Left forelimb (tissue), 1 donor: Measurements from ENCODE around the gene ANKK1.

Experiments
- DNase-seq: peaks from one replicate; pipeline ENCODE4 v3.0.0-alpha.2; 2018; ENCODE audit warnings: low spot score

The ANKK1 gene

DNA sequence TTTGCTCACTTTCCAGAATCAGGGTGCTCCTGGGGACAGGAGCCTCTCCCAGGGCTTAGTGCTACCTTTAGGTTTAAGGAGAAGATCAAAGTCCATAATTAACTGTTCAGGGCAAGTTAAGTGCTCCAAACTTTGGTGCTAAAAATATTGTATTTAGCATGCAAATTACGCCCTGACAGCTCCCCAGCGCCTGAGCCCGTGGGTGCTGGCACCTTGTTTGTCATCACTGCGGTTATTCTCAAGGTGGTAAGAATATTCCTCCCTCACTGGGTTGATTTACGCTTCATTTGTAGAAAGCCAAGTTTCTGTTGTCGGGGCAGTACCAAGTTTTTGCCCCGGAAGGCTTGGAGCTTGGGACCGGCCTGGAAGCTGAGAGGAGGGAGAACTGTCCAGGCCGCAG is 21.3 kb downstream of the ANKK1 start:
- no peak for DNase-seq

DNA sequence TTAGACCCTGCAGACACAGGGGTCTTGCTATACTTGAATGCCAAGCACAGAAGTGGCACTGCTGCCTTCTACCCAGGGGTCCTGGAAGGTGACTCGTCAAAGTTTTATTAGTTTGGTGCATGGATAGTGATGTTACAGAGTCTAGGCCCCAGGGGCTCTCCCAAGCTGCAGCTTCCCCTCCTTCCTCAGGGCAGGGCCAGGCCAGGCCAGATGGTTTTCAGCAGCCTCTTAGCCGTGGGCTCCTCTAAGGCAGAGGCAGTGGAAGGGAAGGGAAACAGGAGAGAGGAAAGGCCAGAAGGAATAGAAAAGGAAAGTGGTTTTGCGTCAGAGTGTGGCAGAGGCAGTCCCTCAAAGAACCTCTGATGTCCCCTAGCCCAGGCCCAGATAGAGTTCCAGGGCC is 21.9 kb downstream of the ANKK1 start:
- no peak for DNase-seq

DNA sequence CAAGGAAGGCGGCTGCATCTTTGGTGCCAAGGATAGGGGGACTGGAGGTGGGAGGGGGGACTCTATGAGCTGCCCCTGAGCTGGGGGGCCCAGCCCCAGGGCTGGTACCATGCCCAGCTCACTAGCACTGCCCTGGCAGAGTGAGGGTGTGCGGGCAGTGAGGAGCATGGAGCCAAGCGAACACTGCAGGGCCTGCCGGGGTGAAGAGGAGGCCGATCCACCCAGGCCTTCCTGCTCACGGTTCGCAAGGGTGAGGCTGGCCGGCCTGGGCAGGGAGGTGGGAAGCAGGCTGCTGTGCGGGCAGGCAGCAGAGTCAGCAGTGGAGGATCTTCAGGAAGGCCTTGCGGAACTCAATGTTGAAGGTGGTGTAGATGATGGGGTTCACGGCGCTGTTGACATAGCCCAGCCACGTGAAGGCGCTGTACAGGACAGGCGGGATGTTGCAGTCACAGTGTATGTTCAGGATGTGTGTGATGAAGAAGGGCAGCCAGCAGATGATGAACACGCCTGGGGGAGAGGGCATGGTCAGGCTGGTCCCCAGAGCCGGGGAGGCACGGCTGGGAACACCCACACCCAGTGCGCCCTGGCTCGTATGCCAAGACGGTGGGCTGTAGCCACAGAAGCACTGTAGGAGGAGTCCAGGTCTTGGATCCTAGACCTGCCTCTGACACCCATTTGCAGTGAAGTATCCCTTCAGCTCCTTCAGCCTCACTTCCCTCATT is 23.0 kb downstream of the ANKK1 start:
- no peak for DNase-seq

DNA sequence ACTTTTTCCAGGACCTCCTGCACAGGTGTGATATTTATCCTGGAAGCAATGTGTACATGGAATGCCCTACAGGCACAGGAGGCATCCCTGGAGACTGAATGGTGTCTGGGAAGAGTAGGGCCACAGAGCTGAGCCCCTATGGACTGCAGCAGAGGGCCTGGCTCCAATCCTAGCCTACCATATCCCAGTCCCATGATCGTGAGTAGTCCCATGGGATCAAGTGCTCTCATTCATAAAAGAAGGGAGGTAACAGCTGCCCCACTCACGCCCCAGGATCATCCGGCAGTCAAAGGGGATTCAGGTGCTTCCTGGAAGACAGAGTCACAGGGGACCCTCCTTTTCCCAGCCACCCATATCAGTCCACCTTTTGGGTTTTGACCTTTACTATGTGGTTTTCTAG is 24.0 kb downstream of the ANKK1 start:
- DNase-seq, result no peak

DNA sequence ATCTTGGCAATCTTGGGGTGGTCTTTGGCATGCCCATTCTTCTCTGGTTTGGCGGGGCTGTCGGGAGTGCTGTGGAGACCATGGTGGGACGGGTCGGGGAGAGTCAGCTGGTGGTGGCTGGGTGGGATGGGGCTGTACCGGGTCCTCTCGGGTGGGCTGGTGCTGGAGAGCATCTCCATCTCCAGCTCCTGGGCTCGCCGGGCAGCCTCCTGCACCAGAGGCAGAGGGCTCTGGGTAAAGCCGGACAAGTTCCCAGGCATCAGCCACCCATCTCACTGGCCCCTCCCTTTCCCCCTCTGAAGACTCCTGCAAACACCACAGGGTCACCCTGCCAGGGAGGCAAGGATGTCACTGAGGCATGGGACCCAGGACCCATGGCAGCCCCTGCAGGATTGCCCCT is 25.1 kb downstream of the ANKK1 start:
- DNase-seq, result no peak

DNA sequence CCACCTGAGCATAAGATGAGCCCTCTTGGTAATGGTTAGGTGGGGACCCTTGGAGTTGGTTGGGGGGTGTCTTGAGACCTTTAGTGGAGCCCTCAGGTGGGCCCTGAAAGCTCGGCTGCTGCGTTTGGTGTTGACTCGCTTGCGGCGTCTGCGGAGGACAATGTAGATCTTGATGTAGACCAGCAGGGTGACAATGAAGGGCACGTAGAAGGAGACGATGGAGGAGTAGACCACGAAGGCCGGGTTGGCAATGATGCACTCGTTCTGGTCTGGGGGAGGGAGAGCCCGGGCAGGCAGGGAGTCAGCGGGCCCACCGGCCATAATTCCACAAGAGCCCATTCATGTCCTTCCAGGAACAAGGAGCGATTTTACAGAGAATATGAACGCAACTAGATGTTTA is 27.8 kb downstream of the ANKK1 start:
- no peak for DNase-seq

DNA sequence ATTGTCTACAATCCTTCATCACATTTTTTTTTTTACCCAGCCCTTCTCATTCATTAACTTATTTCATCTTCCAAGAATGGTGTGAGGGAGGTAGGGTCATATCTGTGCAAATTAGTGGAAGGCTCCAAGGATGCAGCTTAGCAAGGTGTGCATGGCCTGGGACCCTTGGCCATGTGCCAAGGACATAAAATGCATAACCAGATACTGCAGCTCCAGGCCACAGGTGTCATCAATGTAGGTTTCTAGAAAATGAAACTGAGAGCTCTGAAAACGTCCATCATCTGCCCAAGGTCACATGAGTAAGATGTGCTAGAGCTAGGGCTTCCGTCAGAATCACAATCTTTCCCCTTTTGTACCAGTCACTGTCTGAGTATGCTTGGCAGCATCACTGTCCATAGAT is 29.8 kb downstream of the ANKK1 start:
- no peak for DNase-seq

DNA sequence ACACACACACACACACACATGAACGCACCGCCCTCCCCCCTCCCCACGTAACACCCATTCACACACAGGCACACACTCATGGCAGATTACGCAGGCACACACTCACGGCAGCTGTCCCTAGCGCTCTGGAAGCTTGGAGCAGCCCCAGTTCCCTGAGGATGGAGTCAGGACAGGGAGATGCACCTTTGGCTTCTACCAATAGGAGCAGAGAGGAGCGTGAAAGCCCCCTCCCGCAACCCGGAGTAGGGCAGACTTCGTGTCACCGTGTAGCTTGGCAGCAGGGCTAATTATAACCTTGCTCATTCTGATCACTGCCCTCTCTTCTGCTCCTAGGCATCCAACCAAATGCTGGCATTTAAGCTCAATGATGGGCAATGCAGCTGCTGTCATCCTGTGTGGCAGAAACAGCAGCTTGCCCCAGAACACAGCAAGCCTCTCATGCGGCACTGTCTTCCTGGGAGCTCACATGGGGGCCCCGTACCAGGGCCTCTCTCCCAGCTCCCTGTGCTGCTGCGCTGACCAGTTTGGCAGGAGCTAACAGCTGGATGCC is 31.9 kb downstream of the ANKK1 start:
- DNase-seq, result no peak

DNA sequence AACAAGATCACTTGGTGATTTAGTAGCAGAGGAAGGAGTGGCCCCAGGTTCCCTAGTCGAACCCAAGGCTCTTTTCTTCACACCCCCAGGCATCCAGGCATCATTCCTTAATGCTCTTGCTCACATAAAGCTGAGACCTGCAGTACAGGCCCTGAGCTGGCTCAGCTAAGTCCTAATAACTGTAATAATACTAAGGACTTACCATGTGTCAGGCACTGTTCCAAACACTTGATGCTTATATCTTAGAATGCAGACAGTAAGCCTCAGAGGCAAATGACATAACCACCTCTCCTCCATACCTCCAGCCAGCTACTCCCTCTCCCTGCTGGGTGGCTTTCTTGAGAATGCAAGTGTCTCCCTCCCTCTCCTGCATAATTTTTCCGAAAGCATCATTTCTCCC is 33.2 kb downstream of the ANKK1 start:
- no peak for DNase-seq

DNA sequence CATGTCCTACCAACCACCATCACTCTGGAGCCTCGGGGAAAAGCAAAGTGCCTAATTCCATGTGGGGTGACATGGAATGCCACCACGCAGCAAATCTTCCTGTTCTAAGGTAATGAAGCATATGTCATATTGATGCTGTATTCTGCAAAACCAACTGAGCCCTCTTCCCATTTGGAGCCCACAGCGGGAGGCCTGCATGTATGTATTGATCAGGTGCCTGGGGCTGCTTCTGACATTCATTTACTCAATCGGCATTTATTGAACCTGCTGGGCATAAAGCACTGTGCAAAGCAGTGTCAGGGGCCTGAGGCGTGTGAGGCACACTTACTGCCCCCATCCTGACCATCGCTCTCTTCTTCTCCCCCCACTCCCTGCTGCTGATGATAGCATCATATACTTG is 39.1 kb downstream of the ANKK1 start:
- no peak for DNase-seq

DNA sequence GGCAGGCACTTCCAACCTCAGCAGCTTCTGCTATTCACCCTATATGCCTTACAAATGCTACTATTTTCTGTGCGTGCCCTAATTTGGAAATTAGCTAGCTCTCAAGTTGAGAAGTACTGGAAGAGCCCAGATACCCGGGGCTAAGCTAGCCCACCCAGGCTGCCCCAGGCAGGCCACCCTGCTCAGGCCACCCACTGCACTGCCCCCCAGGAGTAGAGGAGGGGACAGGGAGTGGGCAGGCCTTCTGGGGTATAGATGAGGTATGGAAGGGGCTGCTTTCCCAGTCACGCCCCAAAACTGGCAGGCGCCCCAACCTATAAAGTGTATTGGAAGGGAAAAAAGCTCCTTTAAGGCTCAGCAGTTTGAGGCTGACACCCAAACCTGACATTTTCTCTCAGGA is 44.2 kb downstream of the ANKK1 start:
- DNase-seq, result no peak

DNA sequence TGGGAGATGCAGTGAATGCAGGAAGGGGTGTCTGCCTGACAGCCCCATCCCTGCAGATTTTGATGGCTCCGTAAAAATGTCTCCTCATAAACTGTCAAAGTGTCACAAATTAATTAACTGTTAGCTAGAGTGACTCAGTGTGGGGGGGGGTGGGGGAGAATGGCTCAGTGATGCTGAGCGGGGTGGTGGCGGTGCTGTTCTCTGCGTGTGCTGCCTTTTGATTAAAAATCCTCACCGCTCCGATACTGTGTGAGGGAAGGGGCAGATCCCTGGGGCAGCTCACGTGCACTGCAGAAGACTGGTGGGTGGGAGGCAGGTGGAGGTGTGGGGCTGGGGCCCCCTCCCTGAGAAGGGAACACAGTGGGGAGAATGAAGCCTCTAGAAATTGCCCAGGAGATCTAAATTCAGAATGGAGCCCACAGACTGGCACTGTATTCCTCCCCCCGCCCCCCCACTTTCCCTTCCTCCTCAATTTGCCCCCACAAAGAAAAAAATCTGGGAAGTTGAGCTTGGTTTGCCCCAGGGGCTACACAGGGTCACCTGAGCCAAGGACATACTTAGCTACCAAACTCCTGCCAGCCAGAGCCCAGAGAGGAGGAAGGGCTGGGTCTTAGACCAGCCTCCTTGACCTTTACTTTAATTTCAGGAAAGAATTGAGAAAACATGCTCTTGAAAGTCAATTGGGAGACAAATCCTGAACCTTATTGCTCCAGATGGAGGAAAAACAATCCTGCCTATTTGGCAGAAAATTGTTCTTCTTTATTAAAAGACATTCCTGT is 47.8 kb downstream of the ANKK1 start:
- DNase-seq, result no peak

DNA sequence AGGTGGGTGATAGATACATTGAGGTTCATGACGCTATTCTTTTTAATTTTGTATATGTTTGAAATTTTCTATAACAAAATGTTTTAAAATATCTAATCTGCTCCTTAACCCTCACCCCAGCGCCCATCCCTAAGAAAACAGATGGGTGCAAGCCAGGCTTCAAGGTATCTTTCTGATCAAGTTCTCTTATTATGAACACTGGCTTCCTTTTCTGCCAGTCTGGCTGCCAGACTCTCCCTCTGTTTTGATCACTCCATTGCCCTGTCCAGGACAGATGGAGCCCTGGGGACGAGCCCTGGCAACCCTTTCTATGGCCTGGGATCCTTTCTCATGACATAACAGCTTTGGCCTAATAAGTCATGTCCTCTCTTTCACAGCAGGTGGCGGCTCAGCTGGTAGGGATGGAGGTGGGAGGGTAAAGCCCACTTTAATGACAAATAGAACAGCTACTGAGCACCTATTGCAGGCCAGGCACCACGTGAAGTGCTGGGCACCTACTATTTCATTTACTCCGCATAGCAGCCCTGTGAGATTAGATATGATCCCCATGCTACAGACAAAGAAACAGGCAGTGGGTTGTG is 49.2 kb downstream of the ANKK1 start:
- DNase-seq, result no peak

DNA sequence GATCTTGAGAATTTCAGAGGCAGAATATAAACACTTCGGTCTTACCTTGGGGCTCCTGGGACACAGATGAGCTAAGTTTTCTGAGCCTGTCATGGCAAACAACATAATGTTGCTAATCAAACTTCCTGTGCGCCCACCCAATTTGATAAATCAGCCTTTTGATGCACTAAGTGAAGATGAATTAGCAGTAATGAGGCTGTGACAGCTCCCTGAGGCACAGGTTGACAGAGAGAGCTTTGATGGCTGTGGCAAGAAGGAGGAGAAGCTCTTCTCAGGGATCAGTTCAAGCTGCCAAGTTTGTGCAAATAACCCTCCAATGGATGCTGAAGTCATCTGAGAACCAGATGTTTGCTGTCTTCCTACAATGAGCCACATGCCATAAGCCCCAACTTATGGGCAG is 53.2 kb downstream of the ANKK1 start:
- no peak for DNase-seq

DNA sequence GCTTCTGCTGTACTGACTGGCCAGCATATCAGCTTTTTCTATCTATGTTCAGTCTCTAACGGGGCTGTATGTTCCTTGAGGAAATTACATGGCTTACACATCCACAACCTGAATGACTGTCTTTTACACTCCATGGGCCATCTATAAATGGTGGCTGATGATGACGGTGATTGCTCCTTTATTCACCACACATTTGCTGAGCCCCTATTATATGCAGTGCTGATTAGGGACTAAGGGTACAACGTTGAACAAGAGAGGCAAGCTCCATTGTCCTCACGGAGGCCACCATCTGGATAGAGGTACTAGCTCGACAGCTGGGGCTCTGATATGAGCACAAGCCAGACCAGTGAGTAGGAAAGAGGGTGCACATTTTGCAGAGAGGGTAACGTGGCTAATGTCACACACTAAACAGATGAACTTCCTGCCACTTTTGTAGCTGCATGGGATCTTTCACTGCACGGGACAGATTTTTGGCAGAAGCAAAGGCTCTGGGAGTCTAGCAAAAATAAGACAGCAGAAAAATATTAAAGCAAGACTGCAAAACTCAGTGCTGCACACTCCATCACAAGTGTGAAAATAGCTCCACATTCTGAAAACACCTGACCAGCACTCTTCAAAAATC is 57.0 kb downstream of the ANKK1 start:
- DNase-seq, result no peak

DNA sequence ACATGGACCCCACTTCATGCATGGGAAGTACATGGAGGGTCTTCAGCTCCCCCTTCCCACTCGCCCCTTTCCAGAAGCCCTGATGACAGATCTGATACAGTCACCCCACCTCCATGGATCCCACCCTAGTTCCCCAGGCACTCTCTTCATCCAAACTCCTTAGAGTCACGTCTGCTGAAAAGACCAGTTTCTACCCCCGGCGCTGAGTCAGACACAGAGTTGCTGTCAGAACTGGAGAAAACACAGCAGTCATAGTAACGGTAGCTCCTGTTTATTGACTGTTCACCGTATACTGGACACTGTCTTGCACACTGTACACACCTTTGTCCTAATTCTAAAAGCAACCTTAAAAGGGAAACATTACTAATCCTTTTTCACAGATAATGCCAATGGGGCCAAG is 58.5 kb downstream of the ANKK1 start:
- no peak for DNase-seq

DNA sequence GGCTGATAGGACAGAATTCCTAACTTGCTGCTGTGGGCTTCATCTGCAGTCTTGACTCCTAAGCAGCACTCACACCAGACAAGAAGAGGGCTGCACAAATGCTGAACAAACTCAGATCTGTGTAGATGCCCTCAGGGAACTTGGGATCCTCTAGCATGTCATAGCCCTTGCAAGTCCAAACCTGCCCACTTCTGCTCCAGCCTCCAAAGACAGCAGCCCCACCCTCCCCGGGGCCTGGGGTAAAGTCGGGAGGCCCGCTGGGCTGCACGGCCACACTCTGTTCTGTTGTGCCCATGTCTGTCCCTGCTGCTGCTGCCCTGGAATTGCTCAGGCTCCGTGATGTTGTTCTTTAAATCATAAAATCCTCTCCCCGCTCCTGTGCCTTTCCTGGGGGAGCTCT is 59.4 kb downstream of the ANKK1 start:
- no peak for DNase-seq

DNA sequence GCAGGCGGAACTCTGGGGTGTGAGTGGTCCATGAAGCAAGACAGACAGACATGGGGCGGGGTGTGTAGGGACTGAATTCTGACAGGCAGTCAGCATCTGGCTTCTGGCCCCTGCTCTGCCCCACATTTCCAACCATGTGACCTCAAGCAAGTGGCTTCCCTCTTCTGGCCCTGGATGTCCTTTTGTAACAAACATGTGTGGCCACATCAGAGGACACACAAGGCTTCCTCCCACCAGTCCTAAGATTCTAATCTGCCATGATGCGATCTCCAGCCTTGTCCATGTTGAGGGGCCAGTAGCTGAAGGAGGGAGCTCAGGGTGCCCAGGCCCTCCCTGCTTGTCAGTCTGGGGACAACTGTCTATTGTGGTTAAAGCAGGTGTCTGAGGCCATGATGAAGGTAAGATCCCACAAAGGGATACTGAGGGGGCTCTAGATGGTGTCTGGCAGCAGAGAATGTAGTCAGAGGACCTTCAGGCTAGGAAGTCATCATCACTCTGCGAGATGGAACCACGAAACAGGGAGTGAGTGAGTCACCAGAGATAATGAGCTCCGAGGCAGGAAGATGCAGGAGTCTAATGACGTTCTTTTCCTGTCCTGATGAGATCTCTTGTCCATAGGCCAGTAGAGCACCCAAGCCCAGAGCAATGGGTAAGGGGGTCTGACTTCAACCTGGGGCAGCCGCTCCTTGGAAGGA is 60.2 kb downstream of the ANKK1 start:
- DNase-seq, result no peak

DNA sequence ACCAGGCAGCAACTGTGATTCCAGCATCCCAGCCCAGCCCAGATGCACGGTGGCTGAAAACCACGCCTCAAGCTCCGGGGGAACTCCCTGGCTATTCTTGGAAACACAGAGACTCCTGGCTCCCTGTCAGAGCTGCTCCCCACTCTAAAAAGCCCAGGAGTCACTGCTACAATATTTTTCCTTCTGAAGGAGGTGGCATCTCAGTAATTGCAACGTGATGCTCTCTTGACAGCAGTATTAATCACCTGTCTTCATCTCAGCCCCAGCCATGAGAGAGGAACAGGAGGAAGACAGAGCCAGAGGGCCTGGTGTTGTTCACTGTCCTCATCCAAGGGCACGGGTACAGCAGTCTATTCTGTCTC is 60.7 kb downstream of the ANKK1 start:
- no peak for DNase-seq

DNA sequence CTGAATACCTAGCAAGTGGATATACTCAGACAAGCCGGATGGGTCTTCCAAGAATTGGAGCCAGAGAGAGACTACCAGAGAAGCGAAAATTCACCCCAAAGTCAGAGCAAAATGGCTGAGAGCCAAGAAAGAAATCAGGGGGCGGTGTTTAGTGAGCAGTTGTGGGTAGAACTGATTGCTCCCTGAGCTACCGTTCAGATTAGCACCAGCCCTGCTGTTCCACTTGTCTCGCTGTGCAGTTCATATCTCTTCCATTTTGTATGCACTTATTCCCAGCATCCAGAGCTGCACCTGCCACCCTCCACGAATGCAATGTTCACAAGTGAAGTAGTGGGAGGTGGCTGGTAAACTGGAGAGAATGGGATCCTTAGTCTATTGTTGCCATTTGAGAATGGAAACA is 62.2 kb downstream of the ANKK1 start:
- DNase-seq, result no peak
